Thyroid gland (tissue), 4 donors: ENCODE measurements around the gene CEP152.

Experiments used
- POLR2A ChIP-seq, 2 donors: fragments of 450-650 bp; IDR thresholded peaks; one replicate each; pipeline ENCODE4 v1.6.1; 2017; ENCODE audit warnings: antibody characterized with exemption in 2 of 2, mild to moderate bottlenecking in 2 of 2, moderate library complexity in 1 of 2
- TF ChIP-seq, protein P1 (sequence below), 6 experiments: fragments of 200-600 bp in 3 of 6; fragments of 450-650 bp in 3 of 6; sonication (generic) in 3 of 6; IDR thresholded peaks; one replicate each; pipeline ENCODE4 v1.5.1; 2016 to 2019; ENCODE audit warnings: antibody characterized with exemption in 6 of 6, mild to moderate bottlenecking in 2 of 6, inconsistent platforms in 1 of 6, moderate library complexity in 1 of 6

DNA sequence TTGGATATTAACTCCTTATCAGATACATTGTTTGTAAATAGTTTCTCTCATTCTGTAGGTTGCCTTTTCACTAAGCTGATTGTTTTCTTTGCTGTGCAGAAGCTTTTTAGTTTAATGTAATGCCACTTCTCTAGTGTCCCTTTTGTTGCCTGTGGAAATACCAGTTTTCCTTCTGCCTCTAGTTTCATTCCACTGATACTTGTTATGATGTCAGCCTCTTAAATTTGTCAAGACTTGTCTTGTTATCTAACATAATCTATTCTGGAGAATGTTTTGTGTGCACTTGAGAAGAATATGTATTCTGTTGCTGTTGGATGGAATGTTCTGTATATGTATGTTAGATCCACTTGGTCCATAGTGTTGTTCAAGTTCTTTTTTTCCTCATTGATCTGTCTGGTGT is 18.0 kb upstream of the CEP152 start:
- TF ChIP-seq, protein P1, sequence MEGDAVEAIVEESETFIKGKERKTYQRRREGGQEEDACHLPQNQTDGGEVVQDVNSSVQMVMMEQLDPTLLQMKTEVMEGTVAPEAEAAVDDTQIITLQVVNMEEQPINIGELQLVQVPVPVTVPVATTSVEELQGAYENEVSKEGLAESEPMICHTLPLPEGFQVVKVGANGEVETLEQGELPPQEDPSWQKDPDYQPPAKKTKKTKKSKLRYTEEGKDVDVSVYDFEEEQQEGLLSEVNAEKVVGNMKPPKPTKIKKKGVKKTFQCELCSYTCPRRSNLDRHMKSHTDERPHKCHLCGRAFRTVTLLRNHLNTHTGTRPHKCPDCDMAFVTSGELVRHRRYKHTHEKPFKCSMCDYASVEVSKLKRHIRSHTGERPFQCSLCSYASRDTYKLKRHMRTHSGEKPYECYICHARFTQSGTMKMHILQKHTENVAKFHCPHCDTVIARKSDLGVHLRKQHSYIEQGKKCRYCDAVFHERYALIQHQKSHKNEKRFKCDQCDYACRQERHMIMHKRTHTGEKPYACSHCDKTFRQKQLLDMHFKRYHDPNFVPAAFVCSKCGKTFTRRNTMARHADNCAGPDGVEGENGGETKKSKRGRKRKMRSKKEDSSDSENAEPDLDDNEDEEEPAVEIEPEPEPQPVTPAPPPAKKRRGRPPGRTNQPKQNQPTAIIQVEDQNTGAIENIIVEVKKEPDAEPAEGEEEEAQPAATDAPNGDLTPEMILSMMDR (IDR thresholded peaks at IDR 0.05) = no peak
- TF ChIP-seq POLR2A (IDR thresholded peaks at IDR 0.05) = no peak
